ENCODE data around the gene CAPN8.

DNA sequence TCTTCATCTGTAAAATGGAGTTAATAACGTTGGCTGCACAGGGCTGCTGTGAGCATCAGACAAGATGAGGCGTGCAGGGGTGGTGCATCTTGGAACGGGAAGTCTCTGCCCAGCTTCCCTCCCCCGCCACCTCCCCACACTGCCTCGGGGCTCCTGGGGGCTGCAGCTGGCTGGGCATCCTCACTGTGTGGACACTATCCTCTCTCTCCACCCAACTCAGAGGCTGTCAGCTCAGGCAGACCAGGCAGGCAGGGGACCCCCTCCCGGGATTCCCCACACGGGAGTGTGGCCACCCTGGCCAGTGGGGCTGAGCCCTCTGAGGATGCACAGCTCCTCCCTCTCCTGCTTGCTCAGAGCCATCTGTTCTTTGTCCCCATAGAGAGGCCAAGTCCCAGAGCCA is 149.6 kb downstream of the CAPN8 start:
- no peak for TF ChIP-seq GATA2 (IDR thresholded peaks at IDR 0.05; ENCODE audit: low read depth, low read length)
- no peak for TF ChIP-seq GATA3 (IDR thresholded peaks at IDR 0.05; ENCODE audit: low read depth, low read length)
